HL-60 (cell line): ENCODE data around the gene PARP1.

Source experiments
- DNase-seq, 2 experiments: peaks; one replicate each; pipeline ENCODE4 v3.0.0-alpha.2; 2010 to 2020; ENCODE audit warnings: low read depth in 1 of 2, low spot score in 1 of 2
- H3K27ac ChIP-seq: fragments of 250-450 bp; sonication (Bioruptor Pico); replicated peaks from 2 replicates; pipeline ENCODE4 v1.5.1; 2020; ENCODE audit warnings: mild to moderate bottlenecking, moderate library complexity
- H3K27me3 ChIP-seq: fragments of 250-450 bp; sonication (Bioruptor Pico); 2 replicates; pipeline ENCODE4 v1.5.1; 2021; ENCODE audit warnings: mild to moderate bottlenecking, moderate library complexity; ENCODE audit not compliant: insufficient read depth, poor library complexity, severe bottlenecking
- H3K4me3 ChIP-seq: replicated peaks from 2 replicates; pipeline ENCODE4 v1.5.1; 2011; ENCODE audit warnings: mild to moderate bottlenecking, control low read depth, low read length; ENCODE audit not compliant: insufficient read depth
- GABPA ChIP-seq: IDR thresholded peaks from 2 replicates; pipeline ENCODE4 v1.6.1; 2012; ENCODE audit warnings: low read depth
- POLR2AphosphoS5 ChIP-seq: IDR thresholded peaks from 2 replicates; pipeline ENCODE4 v1.6.1; 2012; ENCODE audit warnings: low read depth
- REST ChIP-seq: IDR thresholded peaks from 2 replicates; pipeline ENCODE4 v1.6.1; 2012; ENCODE audit warnings: low read depth; ENCODE audit not compliant: insufficient replicate concordance
- SPI1 ChIP-seq: IDR thresholded peaks from 2 replicates; pipeline ENCODE4 v1.6.1; 2012; ENCODE audit warnings: low read depth, mild to moderate bottlenecking, borderline replicate concordance
- TF ChIP-seq, protein P1 (sequence below): IDR thresholded peaks from one replicate; pipeline ENCODE4 v1.5.1; 2011; ENCODE audit warnings: low read length, control low read depth, inconsistent platforms; ENCODE audit not compliant: insufficient read depth

PARP1 gene

GRCh38 chr1:226372885-226373284 lies 35.0 kb downstream of the PARP1 start:
- TF ChIP-seq SPI1, result no peak
- TF ChIP-seq, protein P1, sequence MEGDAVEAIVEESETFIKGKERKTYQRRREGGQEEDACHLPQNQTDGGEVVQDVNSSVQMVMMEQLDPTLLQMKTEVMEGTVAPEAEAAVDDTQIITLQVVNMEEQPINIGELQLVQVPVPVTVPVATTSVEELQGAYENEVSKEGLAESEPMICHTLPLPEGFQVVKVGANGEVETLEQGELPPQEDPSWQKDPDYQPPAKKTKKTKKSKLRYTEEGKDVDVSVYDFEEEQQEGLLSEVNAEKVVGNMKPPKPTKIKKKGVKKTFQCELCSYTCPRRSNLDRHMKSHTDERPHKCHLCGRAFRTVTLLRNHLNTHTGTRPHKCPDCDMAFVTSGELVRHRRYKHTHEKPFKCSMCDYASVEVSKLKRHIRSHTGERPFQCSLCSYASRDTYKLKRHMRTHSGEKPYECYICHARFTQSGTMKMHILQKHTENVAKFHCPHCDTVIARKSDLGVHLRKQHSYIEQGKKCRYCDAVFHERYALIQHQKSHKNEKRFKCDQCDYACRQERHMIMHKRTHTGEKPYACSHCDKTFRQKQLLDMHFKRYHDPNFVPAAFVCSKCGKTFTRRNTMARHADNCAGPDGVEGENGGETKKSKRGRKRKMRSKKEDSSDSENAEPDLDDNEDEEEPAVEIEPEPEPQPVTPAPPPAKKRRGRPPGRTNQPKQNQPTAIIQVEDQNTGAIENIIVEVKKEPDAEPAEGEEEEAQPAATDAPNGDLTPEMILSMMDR, result no peak
- TF ChIP-seq POLR2AphosphoS5, result no peak
- no peak for TF ChIP-seq REST
- no peak for TF ChIP-seq GABPA

GRCh38 chr1:226371866-226372490 lies 35.9 kb downstream of the PARP1 start:
- no peak overlapping the region for H3K27ac ChIP-seq
- TF ChIP-seq POLR2AphosphoS5, result no peak
- TF ChIP-seq SPI1, result no peak
- TF ChIP-seq, protein P1, result no peak
- no peak for TF ChIP-seq REST
- no peak for TF ChIP-seq GABPA
- DNase-seq, result no peak
- H3K4me3 ChIP-seq, result no peak overlapping the region
- H3K27me3 ChIP-seq, result no peaks in the 10 kb centered on the region

More at GRCh38 chr1:226372885-226373284, 35.0 kb downstream of the PARP1 start:
- H3K27ac ChIP-seq, result no peak overlapping the region
- no peak for DNase-seq
- no peak overlapping the region for H3K4me3 ChIP-seq
- no peaks in the 10 kb centered on the region for H3K27me3 ChIP-seq

- Histone ChIP-seq H3K27me3 (no peaks in the 10 kb centered on the region), H3K4me3 (no peak overlapping the region), H3K27ac (no peak overlapping the region)
- DNase-seq, result no peak
- TF ChIP-seq POLR2AphosphoS5 (no peak), REST (no peak), GABPA (no peak), SPI1 (no peak)
- TF ChIP-seq, protein P1, result no peak
Measured at GRCh38 chr1:226371027-226371694, 36.7 kb downstream of the PARP1 start.
